ENCODE results near the gene ANXA4.
A peak's percentile ranks its signal among the peaks of the same experiment; 100 is the strongest.
"Not testable (repeated sequence)": the region's sequence is repeated elsewhere in the genome, so short reads cannot be mapped to it uniquely, and the experiment has no call there.

The ANXA4 gene

DNA sequence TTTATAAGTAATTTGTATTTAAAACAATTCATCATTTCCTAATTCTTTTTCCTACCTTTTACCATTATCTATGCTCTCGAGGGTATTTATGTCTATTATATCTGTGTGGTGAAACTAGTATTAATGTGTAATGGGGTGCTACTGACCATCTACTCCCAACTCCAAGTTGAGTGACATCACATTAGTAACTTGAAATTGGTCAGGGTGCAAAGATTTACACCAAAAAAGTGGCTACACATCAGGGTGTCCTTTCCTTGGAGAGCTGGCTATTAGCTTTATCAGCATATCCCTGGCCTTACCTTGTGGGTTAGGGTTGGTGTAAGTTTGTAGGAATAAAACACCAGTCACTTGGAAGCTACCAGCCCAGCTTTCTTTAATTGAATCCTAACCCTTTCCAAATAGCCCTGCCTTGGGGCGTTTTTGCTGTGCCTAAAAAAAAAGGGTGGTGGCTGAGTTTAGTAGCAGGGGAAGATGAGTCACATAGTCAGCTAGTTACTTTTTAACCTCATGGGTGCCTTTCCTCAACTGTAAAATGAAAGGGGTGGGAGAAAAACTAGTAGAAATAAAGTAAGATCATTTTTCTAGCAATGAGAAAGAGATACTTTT lies 14.0 kb downstream of the ANXA4 start:
- peak; percentile 37 for DNase-seq (ENCODE audit: low spot score)

DNA sequence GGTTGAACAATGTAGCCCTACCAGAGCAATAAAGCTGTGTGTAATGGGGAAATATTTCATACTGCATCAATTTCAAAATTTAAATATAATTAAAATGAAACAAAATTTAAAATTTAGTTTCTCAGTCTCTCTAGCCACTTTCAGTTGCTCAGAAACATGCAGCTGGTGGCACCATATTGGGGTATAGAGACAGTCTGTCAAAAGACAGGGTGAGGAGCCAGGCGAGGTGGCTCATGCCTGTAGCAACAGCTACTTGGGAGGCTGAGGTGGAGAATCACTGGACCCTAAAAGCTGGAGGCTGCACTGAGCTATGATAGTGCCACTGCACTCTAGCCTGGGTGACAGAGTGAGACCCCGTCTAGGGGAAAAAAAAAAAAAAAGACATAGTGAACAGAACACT lies 20.1 kb downstream of the ANXA4 start:
- no peak for DNase-seq (ENCODE audit: low spot score)

DNA sequence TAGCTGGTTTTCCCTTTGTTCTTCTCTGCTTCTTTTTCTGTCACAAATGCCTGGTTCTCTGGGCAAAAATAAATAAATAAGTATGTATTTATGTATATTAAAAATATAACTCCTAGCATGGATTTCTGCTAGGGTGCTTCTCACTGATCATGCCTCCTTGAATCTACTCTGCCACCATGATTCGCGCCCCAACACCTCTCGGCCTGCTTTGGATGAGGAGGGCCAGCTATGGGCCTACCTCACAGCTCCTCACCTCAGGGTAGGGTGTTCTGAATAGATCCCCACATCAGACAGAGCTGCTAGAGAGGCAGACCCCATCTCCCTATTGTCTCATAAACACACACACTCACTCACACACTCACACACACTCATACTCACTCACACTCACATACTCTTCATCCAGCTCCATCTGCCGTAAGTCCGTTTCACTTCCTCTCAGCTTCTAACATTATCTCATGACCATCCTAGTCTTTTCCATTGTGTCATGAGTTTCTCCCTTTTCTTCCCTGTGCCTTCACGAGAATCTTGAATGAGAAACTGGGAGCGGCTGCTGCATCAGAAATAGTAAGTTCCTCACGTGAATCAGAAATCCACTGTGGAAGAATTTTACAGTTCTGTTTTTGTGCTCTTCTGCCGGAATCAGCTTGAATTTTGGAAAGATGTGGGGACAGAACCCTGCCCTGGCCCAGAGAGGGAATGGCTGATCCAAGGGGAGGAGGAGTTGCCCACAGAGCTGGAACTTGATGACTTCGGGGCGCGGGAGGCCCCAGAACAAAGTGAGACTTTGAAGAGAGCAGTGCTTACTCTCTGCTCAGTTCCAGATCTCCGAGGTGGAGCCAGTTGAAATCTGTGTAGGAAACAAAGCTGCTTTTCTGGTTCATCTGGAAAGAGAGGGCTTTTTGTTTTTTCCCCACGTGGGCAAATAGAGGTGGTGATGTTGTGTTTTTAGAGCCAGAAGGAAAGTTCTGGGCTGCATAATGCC lies 20.9 kb downstream of the ANXA4 start:
- no peak for DNase-seq (ENCODE audit: low spot score)

DNA sequence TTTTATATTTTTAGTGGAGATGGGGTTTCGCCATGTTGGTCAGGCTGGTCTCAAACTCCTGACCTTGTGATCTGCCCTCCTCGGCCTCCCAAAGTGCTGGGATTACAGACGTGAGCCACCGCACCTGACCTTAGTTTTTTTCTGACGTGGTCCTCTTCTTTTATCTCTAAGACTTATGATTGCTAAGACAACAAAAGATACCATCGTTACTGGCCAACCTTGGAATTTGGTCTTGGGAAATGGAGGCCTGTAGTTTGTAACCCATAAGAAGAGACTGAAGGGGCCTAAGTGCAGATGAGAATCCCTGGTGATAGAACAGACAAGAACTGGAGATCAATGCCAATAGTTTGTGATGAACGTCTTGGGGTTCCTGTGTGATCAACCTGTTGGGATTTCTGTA lies 21.9 kb downstream of the ANXA4 start:
- not testable (repeated sequence) for DNase-seq (ENCODE audit: low spot score)

DNA sequence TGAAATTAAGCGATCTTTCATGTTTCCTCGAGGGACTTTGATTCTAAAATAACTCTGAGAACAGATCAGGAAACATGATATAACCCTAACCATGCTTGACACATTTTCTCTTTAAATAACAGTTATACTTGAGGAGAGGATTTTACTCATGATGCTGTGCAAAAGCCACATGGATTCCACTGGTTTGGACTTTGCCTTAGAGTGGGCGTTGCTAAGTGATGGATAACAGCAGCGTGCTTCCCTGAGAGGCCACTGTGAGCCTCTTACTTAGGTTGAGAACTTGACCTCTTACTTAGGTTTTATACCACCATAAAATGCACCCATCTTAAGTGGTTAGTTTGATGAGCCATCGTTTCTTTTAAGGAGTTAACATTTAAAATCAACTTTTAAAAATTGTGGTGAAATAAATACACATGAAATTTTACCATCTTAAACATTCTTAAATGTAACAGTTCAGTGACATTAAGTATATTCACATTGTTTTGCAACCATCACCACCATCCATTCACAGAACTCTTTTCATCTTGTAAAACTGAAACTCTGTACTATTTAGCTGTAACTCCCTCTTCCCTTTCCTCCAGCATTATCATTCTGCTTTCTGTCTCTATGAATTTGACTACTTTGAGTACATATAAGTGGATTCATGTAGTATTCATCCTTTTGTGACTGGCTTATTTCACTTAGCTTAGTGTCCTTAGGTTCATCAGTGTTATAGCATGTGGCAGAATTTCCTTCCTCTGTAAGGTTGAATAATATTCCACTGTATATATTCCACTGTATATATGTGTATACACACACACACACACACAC lies 22.6 kb downstream of the ANXA4 start:
- no peak for DNase-seq (ENCODE audit: low spot score)

DNA sequence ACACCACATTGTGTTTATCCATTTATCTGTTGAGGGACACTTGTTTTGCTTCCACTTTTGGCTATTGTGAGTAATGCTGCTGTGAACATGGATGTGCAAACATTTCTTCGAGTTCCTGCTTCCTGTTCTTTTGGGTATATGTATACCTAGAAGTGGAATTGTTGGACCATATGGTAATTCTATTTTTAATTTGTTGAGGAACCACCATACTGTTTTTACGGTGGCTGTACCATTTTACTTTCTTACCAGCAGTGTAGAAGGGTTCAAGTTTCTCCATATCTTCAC lies 23.1 kb downstream of the ANXA4 start:
- no peak for DNase-seq (ENCODE audit: low spot score)

DNA sequence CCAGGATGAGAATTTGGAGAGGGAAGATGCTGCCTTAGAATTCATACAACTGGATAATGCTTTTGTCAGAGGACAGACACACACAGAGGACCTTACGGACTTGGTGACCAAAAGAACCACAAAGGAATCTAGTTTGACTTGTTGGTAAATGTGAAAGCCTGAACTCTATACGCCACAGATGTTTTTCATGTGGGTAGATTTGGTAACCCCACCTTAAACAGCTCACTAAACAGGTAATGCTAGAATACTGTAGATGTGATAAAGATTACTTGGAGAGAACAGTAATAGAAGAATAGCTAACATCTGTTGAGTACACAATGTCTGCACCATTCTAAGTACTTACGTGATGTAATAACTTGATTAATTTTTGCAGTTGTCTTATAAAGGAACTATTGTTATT lies 24.1 kb downstream of the ANXA4 start:
- no peak for DNase-seq (ENCODE audit: low spot score)

DNA sequence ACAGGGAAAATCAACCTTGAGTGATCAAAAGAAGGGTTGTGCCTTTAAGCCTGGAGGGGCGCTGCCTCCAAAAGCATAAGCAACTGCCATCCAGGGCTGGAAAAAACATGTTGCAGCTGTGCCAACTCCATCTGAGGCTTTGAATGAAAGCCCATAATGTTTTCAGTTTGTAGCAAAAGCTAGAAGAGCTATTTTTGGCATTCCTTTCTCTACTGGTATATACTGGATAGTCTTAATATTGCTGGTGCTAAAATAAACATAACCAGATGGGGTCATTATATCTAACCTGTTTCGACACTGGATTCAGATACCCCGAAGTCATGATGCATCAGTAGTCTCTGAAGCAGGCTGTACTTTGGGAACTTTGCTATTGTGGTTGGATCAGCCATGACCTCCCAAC lies 25.1 kb downstream of the ANXA4 start:
- DNase-seq (ENCODE audit: low spot score), result no peak

DNA sequence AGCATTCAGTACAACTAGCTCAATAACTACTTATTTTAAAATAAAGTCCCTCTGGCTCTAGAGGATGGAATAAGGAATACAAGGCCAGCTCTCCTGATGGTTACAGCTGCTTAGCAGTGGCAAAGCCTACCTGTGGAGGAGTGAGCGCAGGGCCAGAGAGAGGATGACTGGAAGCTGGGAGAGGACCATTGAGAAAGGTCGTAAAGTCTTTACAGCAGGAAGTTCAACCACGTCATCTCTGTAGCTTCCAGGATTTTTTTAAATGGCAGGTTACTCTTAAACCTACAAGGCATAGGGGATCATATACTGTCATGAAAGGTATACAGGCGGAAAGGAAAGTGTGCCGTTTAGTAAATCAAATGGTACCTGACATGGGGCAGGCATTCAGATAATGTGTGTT lies 26.3 kb downstream of the ANXA4 start:
- no peak for DNase-seq (ENCODE audit: low spot score)

DNA sequence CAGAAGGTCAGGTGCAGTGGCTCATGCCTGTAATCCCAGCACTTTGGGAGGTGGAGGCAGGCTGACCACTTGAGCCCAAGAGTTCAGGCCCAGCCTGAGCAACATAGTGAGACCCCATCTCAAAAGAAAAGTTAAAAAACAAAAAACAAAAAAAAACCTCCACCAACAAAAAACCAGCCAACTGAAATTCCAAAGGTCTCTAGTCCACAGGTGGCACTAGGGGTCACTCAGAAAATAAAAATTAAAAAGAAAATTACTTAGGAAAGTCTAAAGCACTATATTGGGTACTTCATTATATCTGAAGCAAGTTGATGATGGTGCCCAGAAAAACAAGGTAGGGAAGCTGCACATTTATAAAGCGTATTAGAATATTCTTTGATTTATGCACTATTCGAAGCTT lies 26.9 kb downstream of the ANXA4 start:
- no peak for DNase-seq (ENCODE audit: low spot score)

DNA sequence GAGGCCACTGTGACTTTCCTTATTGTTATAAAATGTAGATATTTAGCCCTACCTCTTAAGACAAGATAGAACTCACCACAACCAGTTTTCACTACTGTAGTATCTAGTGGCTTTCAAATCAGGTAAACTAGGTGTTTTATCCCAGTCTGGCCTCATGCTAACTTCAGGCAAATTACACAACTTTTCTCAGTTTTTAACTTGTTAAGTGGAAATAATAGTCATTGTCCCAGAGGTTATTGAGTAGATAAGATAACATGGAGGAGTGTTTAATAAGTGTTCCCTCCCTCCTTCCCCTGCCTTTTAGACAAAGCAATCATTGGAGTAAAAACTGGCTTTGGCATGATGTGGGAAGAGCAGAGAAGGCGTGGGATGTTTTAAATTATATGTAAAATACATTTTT lies 27.3 kb downstream of the ANXA4 start:
- DNase-seq (ENCODE audit: low spot score), result no peak

DNA sequence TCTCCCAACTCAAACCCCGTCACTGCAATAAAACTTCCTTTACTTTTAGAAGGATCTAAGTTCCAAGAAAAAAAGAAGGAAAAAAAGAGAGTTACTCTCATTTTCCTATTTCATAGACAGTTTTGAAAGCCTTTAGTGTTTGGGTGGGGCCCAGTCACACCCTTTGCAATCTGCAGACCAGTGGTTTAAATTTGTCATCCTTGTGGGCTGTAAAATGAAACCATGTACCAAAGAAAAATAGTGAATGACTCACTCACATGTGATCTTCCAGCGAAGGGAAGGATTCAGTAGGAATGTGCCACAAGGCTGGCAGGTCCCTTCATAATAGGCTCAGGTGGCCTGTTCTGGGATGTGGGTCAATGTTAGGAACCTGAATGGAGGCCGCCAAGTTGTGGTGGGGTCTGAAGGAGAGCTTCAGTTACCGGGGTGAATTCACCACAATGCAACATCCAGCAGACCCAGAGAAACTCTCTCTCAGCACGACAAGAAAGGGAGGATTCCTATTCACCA lies 28.3 kb downstream of the ANXA4 start:
- DNase-seq (ENCODE audit: low spot score), result peak; percentile 50

DNA sequence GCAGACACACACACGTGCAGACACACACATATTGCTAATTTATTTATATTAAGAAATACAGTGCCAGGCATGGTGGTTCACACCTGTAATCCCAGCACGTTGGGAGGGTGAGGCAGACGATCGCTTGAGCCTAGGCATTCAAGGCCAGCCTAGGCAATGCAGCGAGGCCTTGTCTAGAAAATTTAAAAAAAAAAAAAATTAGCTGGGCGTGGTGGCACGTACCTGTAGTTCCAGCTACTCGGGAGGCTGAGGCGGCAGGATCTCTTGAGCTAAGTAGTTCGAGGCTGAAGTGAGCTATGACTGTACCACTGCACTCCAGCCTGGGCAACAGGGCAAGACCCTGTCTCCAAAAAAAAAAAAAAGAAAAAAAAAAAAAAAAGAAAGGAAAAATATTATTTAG lies 28.8 kb downstream of the ANXA4 start:
- DNase-seq (ENCODE audit: low spot score), result no peak

DNA sequence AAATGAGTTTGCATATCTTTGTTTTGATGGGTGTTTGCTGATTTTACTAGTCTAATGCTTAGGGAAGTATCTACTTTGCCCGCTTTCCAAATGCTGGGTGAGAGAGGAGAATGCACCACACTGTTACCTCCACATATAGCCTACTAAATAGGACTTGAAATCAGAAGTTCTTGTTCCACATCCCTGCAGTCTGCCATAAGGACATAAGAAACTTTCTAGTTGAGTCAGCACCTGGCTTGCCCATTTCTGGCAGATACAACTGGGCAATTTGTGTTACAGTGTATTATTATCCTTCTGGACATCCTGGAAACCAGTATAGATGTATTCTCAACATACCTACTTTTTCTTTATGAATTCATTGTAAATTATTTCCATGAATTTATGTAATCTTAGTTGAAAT lies 29.5 kb downstream of the ANXA4 start:
- DNase-seq (ENCODE audit: low spot score), result no peak

DNA sequence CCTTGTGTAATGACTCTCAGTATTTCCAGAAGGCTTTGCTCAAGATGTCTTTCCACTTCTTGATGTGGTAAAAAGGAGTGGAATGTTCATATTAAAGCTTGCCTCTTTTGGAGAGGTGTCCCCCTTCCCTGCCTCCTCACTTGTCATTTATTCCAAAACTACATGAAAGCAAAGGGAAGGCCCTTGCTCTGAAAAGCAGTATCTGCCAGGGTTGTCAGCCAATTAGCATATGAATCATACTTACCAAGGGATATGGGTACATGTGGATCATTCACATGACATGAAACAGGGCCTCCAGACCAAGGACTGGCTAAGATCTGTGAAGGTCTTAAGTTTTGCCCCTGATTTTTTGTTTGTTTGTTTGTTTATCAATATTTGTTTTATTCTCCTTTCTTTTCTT lies 31.3 kb downstream of the ANXA4 start:
- no peak for DNase-seq (ENCODE audit: low spot score)

DNA sequence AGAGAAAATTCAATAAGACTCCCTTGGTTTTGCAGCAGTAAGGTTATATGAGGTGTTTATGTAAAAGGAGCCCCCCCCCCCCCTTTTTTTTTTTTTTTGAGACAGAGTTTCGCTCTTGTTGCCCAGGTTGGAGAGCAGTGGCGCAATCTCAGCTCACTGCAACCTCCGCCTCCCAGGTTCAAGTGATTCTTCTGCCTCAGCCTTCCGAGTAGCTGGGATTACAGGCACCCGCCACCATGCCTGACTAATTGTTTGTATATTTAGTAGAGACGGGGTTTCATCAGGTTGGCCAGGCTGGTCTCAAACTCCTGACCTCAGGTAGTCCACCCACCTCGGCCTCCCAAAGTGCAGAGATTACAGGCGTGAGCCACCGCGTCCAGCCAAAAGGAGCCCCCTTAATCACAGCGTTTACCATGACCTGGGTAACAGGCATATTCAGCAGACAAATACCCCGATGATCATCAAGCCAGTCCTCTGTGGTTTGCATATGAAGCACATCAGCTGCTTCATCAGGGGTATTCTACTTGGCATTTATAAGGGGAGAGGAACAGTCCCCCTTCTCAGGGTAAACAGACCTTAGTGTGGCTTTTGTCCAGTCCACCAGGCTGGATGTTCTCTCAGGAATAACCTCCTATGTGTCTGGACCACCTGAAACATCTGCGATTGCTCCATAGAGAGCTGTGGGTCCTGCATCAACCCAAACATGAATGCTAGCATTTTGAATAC lies 32.5 kb downstream of the ANXA4 start:
- DNase-seq (ENCODE audit: low spot score), result not testable (repeated sequence)

DNA sequence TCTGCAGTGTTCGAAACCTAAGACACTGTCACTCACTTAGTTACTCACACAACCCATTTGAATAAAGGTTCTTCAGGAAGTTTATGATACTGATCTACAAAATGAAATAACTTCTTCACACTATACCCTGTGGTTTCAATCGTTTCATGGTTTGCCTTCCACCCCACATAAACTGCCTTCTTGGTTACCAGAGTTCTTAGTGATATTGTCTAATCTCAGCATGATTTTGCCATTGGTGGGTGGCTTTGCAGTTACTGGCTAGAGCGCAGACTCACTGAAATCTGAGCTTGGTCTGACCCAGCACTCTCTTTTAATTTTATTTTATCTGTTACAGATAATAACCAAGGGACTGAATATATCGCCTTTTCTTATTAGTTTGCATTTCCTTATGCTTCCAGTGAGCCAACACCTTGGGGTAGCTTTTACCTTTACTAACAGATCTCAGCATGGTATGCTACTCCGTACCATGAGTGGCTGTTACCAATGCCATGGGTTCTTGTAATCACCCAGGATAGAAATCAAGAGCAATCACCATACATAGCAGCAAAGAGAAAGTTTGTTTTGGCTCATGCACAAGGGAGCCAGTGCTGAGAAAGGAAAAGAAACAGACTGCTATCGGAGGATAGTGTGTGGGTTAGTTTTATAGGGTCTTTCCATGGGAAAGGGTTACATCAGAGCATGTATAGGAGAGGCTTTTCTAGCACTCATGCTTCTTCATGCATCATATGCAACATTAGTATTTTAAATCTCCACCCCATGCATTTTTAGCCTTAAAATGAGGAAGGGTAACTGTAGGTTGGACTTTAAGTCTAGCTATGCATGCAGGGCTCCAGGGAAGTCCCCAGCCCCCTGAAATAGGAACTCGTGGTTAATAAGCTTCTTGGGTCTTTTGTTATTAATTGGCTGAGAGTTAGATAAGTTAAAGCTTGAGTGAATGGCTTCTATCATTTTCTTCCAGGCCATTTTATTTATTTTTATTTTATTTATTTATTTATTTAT lies 33.3 kb downstream of the ANXA4 start:
- DNase-seq (ENCODE audit: low spot score), result no peak

DNA sequence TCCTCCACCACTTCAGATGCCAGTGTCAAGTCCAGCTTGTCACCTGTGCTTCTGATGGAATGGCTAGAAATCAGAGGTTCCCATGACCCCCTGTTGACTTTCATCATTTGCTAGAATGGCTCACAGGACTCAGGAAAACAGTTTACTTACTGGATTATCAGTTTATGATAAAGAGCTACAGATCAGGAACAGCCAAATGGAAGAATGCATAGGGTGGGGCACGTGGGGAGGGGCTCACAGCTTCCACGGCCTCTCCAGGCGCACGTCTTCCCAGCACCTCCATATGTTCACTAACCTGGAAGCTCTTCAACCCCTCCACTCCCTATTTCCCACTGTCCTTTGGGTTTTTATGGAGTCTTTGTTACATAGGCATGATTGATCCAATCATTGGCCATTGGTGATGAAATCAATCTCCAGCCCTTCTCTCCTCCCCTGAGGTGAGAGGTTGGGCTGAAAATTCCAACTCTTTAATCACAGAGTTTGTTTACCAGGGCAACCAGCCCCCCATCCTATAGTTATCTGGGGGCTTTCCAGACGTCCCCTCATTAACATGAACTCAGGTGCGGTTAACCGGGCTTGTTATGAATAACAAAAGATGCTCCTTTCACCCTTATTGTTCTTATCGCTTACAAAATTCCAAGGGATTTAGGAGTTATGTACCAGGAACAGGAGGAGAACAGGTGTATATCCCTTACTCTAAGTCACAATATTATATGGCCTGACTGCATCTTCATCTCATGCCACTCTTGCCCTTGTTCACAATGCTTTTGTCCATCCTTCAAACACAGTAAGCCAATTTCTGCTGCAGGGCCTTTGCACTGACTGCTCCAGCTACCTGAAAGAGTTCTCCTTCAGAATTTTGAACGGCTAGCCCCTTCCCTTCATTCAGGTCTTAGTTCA lies 35.2 kb downstream of the ANXA4 start:
- DNase-seq (ENCODE audit: low spot score), result no peak

DNA sequence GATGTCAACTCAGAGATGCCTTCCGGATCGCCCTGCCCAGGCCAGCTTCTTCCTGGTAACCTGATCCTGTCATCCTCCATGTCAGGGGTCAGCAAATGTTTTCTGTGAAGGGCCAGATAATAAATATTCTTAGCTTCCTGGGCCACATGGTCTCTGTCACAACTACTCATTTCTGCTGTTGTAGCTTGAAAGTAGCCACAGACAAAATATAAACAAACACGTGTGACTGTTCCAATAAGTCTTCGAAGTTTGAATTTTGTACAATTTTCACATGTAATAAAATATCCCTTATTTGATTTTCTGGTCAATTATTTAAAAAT lies 35.8 kb downstream of the ANXA4 start:
- DNase-seq (ENCODE audit: low spot score), result no peak

All from hematopoietic multipotent progenitor cell treated with erythropoietin and hydrocortisone succinate and interleukin-3 and kit ligand, for 15 days (in vitro differentiated cells).